Left forelimb (tissue), 1 donor: ENCODE measurements around the gene CHFR.
"Not testable (repeated sequence)": the region's sequence is repeated elsewhere in the genome, so short reads cannot be mapped to it uniquely, and the experiment has no call there.

Experiments used
- DNase-seq: peaks from one replicate; pipeline ENCODE4 v3.0.0-alpha.2; 2018; ENCODE audit warnings: low spot score

Gene CHFR

DNA sequence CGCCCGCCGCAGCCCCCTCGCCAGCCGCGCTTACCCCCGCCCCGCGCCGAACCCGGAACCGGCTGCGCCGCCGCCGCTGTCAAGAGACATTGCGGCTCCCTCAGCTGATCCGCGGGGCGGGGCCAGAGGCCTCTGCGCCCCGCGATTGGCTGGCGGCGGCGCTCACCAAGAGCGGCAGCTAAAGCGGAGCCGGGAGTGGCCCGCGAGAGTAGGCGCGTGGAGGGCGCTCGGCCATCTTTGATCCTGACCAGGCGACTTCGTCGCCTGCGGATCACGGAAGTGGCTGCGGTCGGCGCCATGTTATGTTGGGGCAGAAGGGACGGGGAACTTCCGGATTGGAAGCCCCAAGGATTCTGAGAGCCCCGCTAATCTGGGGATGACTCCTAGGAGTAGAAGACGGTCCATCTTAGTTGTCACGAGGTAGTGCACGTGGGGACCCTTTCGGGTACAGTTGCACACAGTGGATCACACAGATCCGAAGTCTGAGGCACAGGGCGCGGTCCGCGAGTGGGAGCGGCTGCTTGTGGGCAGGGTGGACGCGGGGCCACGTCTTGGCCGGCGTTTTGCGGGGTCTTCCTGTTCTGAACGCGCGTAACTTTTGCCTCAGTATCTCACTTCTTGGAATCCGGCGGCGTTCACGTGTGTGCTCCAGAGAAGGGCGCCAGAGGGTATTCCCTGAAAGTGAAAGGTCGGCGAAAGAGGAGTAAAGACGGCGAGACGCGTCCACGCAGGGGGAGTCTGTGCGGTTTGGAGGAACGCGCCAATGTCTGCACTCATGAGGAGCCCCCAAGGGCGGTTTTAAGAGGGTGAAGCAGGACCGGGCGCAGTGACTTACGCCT, at the start of gene CHFR:
Gene CHFR (minus strand): TSS at position 93 of the 839 bp plus-strand sequence. CDS start 277 bp downstream, outside the sequence.
- DNase-seq, result peak; percentile 97

DNA sequence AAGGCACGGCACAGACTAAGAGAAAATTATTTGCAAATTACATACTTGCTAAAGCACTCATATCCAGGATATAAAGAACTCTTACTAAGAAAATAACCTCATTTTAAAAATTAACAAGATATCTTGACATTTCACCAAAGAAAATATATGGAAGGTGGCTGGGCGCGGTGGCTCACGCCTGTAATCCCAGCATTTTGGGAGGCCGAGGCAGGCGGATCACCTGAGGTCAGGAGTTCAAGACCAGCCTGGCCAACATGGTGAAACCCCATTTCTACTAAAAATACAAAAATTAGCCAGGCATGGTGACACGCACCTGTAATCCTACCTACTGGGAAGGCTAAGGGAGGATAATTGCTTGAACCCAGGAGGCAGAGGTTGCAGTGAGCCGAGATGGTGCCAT, 49.5 kb upstream of the CHFR start:
- not testable (repeated sequence) for DNase-seq

DNA sequence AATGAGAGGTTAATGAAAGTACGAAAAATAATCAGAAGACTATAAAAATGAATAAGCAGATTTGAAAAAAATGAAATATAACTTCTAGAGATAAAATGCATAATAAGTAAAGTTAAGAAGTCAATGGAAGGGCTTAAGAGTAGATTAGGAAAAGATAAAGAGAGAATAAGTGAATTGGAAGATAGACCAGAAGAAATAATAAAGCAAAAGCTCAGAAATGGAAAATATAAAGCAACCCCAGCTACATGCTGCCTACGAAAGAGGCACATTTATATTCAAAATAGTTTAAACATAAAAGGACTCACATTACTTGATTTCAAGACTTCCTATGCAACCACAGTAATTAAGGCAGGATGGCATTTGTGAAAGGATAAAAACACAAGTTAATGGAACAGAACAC, 48.8 kb upstream of the CHFR start:
- DNase-seq, result no peak

GRCh38 chr12:132926415-132926833, 39.0 kb upstream of the CHFR start:
- no peak for DNase-seq

DNA sequence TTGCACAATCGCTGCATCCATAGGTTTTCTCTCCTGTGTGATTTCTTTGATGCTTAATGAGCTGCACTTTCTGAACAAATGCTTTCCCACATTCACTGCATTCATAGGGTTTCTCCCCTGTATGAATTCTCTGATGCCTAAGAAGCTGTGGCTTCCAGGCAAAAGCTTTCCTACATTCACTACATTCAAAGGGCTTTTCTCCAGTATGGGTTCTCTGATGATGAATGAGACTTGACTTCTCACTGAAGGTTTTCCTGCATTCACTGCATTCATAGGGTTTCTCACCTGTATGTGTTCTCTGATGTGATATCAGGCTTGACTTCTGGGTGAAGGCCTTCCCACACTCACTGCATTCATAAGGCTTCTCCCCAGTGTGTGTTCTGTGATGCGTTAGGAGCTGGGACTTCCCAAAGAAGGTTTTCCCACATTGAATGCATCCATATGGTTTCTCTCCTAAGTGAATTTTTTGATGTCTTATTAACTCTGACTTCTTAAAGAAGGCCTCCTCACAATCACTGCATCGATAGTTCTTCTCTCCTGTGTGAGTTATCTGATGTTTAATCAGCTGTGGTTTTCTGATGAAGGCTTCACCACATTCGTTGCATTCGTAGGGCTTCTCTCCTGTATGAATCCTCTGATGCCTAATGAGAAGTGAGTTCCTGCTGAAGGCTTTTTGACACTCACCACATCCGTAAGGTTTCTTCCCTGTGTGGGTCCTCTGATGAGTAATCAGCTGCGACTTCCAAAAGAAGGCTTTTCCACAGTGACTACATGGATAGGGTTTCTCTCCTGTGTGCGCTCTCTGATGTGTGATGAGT, 38.4 kb upstream of the CHFR start:
- DNase-seq, result no peak

DNA sequence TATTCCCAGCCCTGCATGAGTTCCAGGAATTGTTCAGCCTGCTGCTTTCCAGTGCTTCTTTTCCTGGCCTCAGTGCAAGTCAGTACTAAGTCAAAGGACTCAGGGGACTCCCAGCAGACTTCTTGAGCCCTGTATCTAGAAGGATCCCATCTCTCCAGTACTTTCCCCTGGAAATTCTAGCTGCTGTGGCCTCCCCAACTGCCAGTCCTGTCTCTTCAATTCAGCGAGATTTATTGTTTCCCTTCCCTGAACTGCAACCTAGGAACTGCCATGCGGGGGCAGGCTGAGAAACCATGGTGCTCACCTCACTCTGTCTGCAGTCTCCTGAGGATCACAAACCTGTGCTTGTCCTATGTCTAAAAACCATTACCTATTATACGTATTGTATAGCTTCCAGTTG, 37.0 kb upstream of the CHFR start:
- no peak for DNase-seq

GRCh38 chr12:132923356-132923909, 36.0 kb upstream of the CHFR start:
- DNase-seq, result no peak

GRCh38 chr12:132922676-132923075, 35.3 kb upstream of the CHFR start:
- no peak for DNase-seq

GRCh38 chr12:132921685-132922084, 34.3 kb upstream of the CHFR start:
- DNase-seq, result no peak

- no peak for DNase-seq
Observed at GRCh38 chr12:132918680-132919079, 31.3 kb upstream of the CHFR start.

DNA sequence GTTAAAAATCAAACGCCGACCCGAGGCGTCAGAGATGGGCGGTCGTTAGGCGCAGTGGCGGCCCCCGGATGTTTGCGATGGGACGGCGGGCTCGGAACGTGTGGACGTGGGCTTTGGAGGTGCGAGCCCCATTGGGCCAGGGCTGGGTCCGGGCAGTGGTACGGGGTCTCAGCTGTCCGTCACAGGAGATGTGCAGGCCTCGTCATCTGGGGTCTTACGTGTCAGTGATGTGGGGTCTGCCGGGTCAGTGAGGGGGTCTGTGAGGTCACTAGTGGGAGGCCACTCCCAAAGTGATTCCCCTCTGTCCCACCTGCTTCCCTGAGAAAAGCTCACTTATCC, 21.6 kb upstream of the CHFR start:
- DNase-seq, result no peak

DNA sequence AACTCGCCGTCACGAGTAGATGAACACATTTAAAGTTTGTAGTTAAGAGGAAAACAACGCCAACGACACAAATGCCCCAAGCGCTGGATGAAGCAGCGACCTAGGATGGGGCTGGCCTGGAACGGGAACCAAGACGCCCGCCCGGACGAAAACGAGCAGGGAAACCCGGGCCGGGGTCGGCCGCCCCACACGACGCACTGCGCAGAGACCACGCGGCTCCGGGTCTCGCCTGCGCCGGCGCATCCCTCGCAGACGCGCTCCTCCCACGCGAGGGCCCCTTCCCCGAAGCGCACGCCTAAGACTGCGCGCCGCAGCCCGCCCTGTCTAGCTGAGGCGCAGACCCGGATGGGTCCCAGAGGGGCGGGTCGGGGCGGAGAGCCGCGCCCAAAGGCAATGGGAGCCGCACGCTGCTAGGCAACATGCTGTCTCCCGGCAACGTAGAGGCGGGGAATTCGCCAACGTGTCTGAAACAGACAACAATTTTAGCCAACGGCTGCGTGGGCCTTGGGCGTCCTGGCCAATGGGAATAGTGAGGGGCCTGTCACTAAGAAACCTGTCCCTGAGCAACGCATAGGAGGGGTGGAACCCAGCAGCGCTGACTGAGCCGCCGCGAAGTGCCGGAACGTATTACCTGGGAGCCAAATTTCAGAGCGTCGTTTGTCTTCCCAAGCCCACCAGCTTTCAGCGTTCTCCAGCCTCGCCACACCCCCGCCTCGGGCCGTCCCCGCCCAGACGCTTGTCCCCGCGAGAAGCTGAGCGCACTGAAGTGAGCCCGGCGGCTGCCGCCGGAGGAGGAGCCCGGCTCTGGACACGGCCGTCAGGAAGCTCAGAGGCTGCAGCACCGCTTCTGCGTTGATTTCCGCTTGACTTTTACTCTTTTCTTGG, 21.0 kb upstream of the CHFR start:
- DNase-seq, result peak; percentile 96

DNA sequence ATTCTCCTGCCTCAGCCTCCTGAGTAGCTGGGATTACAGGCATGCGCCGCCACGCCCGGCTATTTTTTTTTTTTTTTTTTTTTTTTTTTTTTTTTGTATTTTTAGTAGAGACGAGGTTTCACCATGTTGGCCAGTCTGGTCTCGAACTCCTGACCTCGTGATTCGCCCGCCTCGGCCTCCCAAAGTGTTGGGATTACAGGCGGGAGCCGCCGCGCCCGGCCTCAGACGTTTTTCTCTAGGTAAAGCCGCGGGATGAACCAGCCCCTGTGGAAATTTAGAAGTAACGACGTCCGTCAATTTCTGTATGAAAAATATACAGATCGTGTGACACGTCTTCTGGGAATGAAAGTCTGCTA, 20.4 kb upstream of the CHFR start:
- not testable (repeated sequence) for DNase-seq

DNA sequence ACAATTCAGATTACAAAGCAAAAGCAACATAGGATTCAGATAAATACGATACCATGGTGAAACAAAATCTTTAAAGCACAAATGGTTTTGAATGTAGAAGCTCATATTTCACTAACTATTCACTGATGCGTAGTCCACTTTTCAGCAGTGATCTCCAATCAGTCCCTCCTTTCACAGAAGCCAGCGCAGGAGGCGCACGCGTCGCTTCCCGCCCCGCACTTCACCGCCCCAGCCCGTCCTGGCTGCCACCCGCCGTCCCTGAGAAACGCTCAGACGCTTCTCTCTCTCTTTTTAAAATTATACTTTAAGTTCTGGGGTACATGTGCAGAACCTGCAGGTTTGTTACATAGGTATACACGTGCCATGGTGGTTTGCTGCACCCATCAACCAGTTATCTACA, 19.8 kb upstream of the CHFR start:
- DNase-seq, result no peak

- peak; percentile 83 for DNase-seq
Observed at GRCh38 chr12:132904718-132905328, 17.4 kb upstream of the CHFR start.

DNA sequence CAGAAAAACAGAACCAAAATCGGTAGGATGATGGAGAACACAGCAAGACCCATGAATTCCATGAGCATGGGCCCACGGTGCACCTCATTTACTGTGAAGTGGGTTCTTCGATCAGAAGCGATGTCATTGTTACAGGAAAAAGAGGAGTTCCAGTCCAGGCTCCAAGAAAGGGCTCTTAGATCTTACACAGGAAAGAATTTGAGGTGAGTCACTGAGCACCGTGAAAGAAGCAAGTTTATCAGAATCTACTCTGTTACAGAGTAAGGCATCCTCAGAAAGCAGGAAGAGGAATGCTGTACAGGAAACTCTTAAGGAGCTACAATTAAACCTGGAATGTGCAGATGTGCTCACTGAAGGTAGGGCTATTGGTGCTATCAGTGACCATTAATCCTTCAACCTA, 11.6 kb upstream of the CHFR start:
- DNase-seq, result peak; percentile 0

GRCh38 chr12:132888852-132889251, 1.4 kb upstream of the CHFR start:
- DNase-seq, result no peak

DNA sequence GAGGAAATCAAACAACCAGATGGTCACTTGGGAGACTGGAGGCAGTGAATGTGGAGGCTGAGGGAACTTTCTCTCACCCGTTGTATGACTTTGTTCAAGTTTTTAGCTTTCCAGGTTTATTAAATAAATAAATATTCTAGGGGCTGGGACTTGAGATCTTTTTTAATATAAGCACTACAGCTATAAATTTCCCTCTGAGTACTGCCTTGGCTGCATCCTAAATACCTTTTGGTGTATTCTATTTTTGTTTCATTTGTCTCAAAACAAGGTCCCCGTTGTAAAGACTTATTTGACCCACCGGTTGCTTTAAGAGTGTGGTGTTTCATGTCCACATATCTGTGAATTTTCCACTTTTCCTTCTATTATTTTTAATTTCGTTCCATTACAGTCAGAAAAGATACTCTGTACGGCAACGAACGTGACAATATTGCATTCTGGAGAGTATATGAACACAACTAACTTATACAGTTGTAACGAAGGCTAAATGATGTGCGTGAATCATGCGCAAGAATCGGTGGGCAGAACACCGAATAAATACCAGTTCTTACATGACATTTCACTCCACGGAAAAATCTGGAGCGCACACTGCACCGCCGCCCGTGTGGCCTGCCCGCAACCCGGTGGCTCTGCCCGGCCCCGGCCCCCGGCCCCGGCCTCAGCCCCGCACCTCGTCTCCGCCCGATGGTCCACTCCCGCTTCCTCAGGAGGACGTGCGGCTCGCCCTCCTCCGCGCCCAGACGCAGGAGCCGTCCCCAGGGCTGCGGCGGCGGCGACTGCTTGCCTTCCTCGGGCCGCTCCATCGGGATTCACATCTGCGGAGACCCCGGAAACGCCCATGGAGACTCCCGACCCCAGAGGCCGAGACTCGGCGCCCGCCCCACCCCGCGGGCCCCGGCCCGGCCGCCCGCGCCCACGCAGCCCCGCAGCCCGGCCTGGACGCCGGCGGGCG, 602 bp downstream of the CHFR start:
- no peak for DNase-seq

DNA sequence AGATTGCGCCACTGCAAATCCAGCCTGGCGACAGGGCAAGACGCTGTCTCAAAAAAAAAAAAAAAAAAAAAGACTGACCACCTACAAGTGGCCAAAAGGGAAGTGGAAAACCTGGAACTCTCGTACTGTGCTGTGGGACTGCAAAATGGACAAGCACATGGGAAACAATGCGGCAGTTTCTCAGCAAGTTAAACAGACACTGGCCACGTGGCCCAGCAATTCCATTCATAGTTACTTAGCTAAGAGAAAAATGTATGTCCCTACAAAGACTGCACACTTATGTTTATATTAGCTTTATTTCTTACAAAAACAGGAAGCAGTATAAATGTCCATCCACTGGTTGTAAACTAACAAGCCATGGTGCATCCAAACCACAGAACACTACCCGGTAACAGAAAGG, 5.6 kb downstream of the CHFR start:
- no peak for DNase-seq

- DNase-seq, result not testable (repeated sequence)
Observed at GRCh38 chr12:132874620-132875019, 12.8 kb downstream of the CHFR start.
